Medulla oblongata (tissue), 1 donor: Measurements from ENCODE around the gene APC2.
A peak's percentile ranks its signal among the peaks of the same experiment; 100 is the strongest.
"Not testable (repeated sequence)": the region's sequence is repeated elsewhere in the genome, so short reads cannot be mapped to it uniquely, and the experiment has no call there.

Experiments used
- DNase-seq: peaks from one replicate; pipeline ENCODE4 v3.0.0-alpha.2; 2015; ENCODE audit errors: extremely low spot score

The APC2 gene

DNA sequence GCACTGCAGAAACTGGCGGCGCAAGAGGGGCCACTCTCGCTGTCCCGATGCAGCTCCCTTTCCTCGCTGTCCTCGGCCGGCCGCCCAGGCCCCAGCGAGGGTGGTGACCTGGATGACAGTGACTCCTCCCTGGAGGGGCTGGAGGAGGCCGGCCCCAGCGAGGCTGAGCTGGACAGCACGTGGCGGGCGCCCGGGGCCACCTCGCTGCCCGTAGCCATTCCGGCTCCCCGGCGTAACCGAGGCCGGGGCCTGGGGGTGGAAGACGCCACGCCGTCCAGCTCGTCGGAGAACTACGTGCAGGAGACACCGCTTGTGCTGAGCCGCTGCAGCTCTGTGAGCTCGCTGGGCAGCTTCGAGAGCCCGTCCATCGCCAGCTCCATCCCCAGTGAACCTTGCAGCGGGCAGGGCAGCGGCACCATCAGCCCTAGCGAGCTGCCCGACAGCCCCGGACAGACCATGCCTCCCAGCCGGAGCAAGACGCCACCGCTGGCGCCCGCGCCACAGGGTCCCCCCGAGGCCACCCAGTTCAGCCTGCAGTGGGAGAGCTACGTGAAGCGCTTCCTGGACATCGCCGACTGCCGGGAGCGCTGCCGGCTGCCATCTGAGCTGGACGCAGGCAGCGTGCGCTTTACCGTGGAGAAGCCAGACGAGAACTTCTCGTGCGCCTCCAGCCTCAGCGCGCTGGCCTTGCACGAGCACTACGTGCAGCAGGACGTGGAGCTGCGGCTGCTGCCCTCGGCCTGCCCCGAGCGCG lies 16.7 kb downstream of the APC2 start:
- DNase-seq = no peak

DNA sequence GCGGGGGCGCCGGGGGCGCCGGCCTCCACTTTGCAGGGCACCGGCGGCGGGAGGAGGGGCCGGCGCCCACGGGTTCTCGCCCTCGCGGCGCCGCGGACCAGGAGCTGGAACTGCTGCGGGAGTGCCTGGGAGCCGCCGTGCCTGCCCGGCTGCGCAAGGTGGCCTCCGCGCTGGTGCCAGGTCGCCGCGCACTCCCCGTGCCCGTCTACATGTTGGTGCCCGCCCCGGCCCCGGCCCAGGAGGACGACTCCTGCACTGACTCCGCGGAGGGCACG lies 17.2 kb downstream of the APC2 start:
- no peak for DNase-seq

DNA sequence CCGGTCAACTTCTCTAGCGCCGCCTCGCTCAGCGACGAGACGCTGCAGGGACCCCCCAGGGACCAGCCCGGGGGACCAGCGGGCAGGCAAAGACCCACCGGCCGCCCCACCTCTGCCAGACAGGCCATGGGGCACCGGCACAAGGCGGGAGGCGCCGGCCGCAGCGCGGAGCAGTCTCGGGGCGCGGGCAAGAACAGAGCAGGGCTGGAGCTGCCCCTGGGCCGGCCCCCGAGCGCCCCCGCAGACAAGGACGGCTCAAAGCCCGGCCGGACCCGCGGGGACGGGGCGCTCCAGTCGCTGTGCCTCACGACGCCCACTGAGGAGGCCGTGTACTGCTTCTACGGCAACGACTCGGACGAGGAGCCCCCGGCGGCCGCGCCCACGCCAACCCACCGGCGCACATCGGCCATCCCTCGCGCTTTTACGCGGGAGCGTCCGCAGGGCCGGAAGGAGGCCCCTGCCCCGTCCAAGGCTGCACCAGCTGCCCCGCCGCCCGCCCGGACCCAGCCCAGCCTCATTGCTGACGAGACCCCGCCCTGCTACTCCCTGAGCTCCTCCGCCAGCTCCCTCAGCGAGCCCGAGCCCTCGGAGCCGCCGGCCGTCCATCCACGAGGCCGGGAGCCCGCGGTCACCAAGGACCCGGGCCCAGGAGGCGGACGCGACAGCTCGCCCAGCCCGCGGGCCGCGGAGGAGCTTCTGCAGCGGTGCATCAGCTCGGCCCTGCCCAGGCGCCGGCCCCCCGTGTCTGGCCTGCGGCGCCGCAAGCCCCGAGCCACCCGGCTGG lies 17.8 kb downstream of the APC2 start:
- DNase-seq = no peak

DNA sequence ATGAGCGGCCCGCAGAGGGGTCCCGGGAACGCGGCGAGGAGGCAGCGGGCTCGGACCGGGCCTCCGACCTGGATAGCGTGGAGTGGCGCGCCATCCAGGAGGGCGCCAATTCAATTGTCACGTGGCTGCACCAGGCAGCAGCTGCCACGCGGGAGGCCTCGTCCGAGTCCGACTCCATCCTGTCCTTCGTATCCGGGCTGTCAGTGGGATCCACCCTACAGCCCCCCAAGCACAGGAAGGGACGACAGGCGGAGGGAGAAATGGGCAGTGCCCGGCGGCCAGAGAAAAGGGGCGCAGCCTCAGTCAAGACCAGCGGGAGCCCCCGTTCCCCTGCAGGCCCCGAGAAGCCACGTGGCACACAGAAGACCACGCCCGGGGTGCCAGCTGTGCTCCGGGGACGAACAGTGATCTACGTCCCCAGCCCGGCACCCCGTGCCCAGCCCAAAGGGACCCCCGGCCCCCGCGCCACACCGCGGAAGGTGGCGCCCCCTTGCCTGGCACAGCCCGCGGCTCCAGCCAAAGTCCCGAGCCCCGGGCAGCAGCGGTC lies 18.4 kb downstream of the APC2 start:
- no peak for DNase-seq

DNA sequence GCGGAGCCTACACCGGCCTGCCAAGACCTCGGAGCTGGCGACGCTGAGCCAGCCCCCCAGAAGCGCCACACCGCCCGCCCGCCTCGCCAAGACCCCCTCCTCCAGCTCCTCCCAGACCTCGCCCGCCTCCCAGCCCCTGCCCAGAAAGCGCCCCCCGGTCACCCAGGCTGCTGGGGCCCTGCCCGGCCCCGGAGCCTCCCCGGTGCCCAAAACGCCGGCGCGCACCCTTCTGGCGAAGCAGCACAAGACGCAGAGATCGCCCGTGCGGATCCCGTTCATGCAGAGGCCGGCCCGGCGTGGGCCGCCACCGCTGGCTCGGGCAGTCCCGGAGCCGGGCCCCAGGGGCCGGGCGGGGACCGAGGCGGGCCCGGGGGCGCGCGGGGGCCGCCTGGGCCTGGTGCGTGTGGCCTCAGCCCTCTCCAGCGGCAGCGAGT lies 18.9 kb downstream of the APC2 start:
- DNase-seq = no peak

DNA sequence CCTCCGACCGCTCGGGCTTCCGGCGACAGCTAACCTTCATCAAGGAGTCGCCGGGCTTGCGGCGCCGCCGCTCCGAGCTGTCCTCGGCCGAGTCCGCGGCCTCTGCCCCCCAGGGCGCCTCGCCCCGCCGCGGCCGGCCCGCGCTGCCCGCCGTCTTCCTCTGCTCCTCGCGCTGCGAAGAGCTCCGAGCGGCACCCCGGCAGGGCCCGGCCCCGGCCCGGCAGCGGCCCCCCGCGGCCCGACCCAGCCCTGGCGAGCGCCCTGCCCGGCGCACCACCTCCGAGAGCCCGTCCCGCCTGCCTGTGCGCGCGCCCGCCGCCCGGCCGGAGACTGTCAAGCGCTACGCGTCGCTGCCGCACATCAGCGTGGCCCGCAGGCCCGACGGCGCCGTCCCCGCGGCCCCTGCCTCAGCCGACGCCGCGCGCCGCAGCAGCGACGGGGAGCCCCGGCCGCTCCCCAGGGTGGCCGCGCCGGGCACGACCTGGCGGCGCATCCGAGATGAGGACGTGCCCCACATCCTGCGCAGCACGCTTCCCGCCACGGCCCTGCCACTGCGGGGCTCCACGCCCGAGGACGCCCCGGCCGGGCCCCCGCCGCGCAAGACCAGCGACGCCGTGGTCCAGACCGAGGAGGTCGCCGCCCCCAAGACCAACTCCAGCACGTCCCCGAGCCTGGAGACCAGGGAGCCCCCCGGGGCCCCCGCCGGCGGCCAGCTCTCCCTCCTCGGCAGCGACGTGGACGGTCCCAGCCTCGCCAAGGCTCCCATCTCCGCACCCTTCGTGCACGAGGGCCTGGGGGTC lies 19.5 kb downstream of the APC2 start:
- DNase-seq = no peak

DNA sequence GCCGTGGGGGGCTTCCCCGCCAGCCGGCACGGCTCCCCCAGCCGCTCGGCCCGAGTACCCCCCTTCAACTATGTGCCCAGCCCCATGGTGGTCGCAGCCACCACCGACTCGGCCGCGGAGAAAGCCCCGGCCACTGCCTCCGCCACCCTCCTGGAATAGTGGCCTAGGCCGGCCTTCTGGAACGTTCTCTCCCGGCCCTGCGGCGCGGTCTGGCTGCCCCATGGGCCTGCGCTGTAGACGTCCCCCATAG lies 20.1 kb downstream of the APC2 start:
- DNase-seq = no peak

DNA sequence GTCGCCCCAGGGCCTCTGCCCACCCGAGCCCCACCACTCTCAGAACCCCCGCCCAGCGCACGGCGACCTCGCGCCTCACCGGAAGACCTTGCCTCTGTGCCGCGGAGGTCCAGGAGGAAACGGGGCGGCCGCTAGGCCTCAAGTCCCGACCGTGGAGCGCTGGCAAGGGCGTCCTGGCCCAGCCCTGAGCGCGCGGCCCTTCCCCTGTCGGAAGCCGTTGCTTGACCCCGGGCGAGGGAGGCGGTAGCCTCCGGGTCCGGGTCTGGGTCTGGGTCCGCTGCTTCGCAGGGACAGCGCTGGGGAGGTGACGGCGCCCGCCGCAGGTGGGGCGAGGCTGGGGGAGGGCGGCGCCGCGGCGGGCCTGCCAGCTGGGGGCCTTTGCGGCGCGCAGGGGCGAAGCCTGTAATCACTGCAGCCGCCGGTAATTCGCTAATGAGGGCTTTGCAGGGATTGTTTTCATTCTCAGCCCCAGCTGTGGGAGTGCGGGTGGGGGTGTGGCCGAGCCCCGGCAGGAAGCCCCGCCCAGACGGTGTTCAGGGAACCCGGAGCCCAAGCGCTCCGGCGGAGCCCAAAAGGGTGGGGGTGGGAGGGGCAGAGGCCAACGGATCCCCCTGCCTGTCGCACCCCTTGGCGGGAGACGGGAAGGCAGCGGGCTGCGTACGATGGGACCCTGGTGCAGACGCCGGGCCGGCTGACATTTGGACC lies 20.5 kb downstream of the APC2 start:
- DNase-seq = no peak

DNA sequence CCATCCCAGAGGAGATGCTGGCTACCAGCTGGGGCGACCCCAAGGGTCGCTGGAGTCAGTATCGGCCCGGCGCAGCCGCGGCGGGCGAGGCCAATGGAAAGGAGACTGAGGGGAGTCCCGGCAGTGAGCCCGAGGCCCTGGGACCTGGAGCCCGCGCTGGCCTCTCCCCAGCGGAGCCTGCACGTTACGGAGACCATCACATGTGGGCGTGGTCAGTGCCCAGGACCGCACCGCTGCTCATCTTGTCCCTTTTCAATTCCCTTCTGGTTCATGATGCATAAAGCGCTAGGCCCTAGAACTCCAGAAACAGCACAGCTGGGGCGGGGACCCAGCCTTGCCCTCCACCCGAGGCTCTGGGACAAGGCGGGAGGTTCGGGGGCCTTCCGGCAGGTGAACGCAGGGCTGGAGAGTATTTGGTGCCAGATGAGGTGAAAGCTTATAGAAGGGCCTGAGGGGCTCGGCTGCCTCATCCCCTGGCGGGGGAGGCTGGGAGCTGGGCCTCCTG lies 21.1 kb downstream of the APC2 start:
- no peak for DNase-seq

DNA sequence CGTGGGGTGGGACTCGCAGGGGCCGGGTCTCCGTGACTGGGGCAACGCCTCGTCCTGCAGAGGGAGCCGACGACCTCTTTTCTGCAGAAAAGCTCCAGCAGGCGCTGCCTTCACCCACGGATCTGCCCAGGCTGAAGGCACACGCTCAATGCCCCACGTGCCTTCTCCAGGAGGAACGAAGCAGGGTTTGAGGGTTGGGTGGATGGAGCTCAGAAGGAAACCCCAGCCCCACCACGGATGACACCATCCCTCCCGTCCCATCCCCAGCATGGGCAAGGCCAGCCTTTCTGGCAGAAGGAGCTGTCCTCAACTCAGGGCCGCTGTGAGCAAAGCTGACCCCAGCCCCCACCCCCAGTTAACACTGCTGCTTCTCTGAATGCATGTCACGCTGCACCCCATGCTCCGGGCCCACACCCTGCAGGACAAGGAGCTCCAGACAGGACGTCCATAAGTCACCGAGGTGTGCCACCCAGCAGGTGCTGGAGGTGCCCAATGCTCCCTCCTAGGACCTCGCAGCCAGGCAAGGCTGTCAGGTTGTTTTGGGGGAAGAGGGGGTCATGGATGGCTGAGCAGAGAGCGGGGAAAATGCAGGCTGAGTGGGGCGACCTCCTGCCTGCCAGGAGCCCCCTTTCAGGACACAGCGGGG lies 21.7 kb downstream of the APC2 start:
- DNase-seq = peak; percentile 63

DNA sequence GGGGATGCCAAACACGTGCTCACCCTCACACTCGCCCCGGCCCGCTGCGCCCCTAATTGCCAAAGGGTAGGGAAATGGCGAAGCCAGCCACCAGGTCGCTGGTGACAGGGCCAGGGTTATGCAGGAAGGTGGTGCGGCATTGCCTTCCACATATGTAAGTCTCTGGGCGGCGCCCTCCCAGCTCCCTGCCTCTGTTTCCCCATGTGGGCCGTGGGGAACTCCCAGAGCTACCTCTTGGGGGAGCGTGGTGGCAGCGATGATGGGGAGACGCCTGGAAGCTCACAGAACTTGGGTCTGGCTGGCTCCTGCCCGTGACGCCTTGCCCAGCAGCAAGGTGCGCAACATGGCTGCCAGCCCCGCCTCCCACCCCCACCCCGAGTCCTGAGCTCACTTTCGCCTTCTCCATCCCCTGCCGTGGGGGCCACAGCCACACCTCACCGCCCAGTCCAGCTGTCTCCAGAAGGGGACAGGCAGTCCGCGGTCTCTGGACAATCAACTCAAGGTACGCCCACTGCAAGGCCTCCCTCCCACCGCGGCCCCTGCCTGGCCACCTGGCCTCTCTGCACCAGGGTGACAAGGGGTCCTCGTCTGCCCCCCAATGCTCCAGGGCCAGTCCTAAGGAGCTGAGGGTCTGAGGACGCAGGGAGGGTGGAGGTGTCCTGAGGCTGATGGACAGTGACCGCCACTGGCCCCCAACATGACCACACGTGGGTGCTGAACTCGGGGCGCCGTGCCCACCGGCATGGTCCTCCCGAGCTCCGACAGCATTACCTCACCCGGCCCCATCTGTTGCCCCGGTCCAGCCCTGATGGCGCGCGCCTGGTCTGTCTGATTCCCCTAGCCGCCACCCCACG lies 22.5 kb downstream of the APC2 start:
- DNase-seq = no peak

DNA sequence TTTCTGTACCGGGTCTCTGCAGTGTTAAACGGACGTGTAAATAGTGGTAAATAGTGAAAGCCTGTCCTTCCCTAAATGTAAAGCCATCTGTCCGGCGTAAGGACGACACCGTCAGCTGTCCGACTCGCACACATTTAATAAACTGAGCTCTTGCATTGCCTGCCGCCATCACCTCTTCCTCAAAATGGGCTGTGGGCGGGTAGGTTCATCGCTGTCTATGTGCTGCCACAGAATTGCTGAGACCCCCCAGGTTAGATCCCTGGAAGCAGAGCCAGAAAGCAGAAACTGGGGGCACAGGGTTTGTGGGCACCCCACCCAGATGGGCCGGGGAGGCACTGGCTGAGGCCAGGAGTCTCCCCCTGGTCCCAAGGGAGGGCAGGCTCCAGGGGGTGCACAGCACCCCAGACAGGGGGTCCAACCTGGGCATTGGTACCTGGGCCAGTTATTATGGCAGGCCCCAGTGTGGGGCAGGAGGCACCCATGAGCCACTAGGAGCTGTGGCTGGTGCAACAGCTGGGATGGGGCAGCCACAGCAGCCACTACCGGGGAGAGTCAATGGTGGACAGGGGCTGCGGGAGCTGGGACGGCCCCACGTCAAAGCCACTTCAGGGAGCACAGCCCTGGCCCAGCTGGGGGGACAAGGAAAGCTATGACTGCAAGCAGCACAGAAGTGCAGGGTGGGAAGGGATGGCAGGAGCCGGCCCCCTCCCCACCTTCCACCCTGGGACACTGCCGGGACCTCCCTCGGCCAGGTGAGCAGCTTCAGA lies 23.3 kb downstream of the APC2 start:
- DNase-seq = no peak

DNA sequence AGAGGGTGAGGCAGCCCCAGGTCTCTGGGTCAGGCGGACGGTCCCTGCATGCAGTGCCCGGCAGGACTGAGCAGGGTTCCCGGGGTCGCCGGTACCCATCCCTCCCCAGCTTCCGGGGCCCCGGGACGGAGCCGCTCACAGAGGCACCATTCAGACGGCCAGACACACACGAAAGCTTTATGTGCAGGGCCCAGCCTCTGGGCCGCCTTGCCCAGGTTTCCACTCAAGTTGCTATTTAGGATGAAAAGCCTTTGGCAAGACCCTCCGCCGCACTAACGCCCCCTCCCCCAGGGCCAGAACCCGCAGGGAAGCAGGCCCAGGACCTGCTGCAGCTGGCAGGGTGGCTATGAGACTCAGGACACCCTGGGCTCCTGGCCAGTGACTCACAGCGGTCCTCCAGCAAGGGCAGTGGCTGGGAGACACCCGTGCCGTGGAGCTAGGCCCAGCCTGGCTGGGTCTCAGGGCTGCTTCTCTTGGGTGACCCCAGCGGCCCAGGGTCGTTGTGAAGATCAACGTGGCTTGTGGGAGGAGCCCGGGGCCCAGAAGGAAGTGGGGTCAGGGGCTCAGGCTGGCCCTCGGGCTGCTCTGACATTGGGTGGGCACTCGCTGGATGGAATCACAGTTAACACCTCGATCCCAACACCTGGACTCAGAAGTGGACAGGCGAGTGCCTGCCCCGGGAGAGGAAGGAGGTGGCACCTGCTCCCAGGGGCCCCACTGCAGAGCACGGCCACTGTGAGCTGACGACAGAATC lies 24.3 kb downstream of the APC2 start:
- DNase-seq = peak; percentile 84

DNA sequence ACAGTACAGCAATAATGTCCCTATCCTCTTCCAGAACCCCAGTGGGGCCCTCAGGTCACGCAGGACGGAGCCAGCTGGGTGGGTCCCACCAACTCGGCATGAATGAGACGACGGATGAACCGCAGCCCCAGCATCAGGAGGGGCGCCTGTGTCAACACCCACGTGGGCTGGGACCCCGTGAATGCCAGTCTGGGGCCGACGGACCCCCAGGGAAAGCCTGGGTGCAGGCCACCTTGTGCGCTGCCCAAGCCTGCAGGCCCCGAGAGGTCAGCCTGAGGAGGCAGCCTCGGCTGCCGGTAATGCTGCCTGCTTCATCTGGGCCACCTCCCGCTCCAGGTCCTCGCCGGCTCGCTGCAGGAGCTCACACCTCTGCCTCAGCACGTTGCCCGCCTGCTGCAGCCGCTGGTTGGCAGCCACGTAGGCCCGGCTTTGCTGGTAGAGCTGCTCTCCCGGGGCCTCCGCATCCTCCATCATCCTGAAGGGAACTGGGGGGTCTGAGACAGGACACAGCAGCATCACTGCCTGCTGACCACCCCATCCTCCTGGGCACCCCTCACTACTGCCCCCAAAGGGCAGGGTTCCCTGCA lies 24.9 kb downstream of the APC2 start:
- no peak for DNase-seq

DNA sequence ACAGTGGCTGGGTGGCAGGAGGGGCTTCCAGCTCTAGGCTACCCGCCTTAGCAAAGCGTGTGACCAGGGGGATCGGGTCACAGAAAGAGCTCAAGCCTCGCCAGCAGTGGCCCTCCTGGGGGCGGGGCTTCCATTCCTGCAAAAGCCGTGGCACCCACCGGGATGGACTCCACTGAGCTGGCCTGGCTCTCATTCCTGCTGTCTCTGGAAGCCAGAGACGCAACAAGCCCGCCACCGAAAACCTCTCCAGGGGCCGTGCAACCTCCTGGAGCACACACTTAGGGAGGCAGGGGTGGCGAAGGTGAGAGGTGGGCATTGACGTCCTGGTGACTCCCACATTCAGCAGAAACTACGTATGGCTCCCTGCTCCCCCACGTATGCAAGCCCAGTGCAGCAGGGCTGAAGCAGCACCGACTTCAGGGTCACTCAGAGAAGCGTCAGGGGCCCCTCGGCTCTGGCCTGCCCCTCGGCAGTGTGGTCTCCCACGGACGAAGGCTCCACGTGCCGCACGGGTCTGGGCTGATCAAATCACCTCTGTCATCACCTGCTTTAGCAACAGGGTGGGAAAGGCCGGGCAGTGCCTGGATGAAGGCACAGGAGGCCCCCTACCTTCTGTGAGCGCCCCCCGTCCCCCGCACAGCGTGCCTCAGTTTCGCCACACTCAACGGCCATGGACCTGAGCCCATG lies 26.0 kb downstream of the APC2 start:
- no peak for DNase-seq

DNA sequence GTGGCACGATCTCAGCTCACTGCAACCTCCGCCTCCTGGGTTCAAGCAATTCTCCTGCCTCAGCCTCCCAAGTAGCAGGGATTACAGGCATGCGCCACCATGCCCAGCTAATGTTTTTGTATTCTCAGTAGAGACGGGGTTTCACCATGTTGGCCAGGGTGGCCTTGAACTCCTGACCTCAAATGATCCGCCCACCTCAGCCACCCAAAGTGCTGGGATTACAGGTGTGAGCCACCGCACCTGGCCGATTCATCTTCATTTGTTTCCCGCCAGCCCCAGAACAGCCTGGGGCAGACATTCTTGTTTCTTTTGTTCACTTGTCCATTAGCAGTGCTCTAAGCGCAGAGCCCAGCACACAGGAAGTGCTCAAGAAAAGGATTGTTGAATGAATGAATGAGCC lies 27.1 kb downstream of the APC2 start:
- DNase-seq = not testable (repeated sequence)

DNA sequence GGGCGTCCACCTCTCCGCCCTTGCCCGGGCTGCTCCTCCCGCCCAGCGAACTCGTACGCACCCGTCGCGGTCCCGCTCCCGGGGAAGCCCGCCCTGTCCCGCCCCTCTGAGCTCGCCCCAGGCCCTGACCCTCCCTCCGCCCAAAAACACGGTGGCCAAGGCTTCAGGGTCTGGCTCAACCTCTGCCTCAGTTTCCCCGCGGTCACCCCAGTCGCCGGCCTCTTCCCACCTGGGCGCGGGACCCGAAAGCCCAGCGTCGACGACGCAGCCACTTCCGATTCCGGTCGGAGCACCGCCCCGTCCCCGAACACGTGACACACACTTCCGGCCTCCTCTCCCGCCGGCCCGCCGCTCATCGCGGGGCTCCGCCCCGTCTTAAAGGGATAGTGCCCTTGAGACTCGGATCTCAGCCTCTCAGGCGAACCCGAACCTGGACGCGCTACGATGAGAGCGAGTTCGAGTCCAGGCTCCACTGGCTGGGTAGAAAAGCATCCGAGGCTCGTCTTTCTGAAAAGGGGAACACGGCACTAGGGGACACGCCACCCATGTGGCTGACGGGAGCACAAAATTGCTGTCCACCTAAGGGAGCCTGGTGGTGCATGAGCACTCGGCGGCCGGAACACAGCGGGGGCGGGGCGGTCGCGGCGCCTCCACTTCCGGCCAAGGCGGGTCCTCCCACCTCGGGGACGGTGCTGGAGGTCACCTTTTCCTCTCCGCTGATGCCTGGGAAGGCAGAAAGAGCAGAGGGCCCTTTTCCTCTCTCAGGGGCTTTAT lies 29.2 kb downstream of the APC2 start, which contains the start of gene C19orf25:
Gene C19orf25 (minus strand): TSS at position 282 of the 774 bp plus-strand sequence. CDS start 312 bp downstream, outside the sequence.
- peak; percentile 96 for DNase-seq
